Measurements from ENCODE around the gene ERMN. TPM values are rescaled to one million over a fixed set of nuclear protein-coding genes. Genes with fewer than 3 reads are reported as not detected.
"Not testable (repeated sequence)": the region's sequence is repeated elsewhere in the genome, so short reads cannot be mapped to it uniquely, and the experiment has no call there.

ERMN gene
- total RNA-seq, 4 donors from 2014 or later, result under 0.01 to 0.17 TPM; not detected in 2

GRCh38 chr2:157291018-157291417, 34.6 kb downstream of the ERMN start:
- H3K36me3 ChIP-seq, result no peaks in the 10 kb centered on the region
- H3K4me3 ChIP-seq, result no peak overlapping the region
- TF ChIP-seq POLR2A (IDR thresholded peaks at IDR 0.05; ENCODE audit: low read depth), result no peak
- TF ChIP-seq, protein P1, sequence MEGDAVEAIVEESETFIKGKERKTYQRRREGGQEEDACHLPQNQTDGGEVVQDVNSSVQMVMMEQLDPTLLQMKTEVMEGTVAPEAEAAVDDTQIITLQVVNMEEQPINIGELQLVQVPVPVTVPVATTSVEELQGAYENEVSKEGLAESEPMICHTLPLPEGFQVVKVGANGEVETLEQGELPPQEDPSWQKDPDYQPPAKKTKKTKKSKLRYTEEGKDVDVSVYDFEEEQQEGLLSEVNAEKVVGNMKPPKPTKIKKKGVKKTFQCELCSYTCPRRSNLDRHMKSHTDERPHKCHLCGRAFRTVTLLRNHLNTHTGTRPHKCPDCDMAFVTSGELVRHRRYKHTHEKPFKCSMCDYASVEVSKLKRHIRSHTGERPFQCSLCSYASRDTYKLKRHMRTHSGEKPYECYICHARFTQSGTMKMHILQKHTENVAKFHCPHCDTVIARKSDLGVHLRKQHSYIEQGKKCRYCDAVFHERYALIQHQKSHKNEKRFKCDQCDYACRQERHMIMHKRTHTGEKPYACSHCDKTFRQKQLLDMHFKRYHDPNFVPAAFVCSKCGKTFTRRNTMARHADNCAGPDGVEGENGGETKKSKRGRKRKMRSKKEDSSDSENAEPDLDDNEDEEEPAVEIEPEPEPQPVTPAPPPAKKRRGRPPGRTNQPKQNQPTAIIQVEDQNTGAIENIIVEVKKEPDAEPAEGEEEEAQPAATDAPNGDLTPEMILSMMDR (IDR thresholded peaks at IDR 0.05), result no peak
- no peak for TF ChIP-seq EP300 (IDR thresholded peaks at IDR 0.05)
- TF ChIP-seq POLR2AphosphoS5 (IDR thresholded peaks at IDR 0.05), result no peak
- no peak for DNase-seq (ENCODE audit: extremely low spot score)
- intact Hi-C loops (cut with DNase I), result no loop called here
- WGBS, result 91% methylated on average over 1 of the region's 1 CpG
- no peaks in the 10 kb centered on the region for H3K9me3 ChIP-seq
- peaks cover 0 to 6% (median 0%) of the 10 kb centered on the region in 4 donors for H3K4me1 ChIP-seq
- no peak overlapping the region for H3K27ac ChIP-seq (replicated peaks in 1 of 4)
- no peaks in the 10 kb centered on the region for H3K27me3 ChIP-seq

GRCh38 chr2:157290525-157290924, 35.1 kb downstream of the ERMN start:
- TF ChIP-seq EP300 (IDR thresholded peaks at IDR 0.05) (no peak), POLR2AphosphoS5 (IDR thresholded peaks at IDR 0.05) (no peak), POLR2A (IDR thresholded peaks at IDR 0.05; ENCODE audit: low read depth) (no peak)
- TF ChIP-seq, protein P1 (IDR thresholded peaks at IDR 0.05), result no peak
- WGBS, result 97% methylated on average over 2 of the region's 2 CpGs
- no peaks in the 10 kb centered on the region for H3K9me3 ChIP-seq
- no peaks in the 10 kb centered on the region for H3K36me3 ChIP-seq
- H3K27me3 ChIP-seq, result no peaks in the 10 kb centered on the region
- no peak overlapping the region for H3K27ac ChIP-seq (replicated peaks in 1 of 4)
- no peak overlapping the region for H3K4me3 ChIP-seq
- intact Hi-C loops (cut with DNase I), result no loop called here
- no peak for DNase-seq (ENCODE audit: extremely low spot score)
- peaks cover 0 to 6% (median 0%) of the 10 kb centered on the region in 4 donors for H3K4me1 ChIP-seq

GRCh38 chr2:157287160-157287559, 38.5 kb downstream of the ERMN start:
- intact Hi-C loops (cut with DNase I), result no loop called here
- WGBS, result 87% methylated on average over 1 of the region's 1 CpG
- H3K9me3 ChIP-seq, result peaks cover 0 to 2% (median 0%) of the 10 kb centered on the region in 4 donors
- no peaks in the 10 kb centered on the region for H3K36me3 ChIP-seq
- no peak overlapping the region for H3K27ac ChIP-seq (replicated peaks in 1 of 4)
- no peak overlapping the region for H3K4me3 ChIP-seq
- no peaks in the 10 kb centered on the region for H3K27me3 ChIP-seq
- TF ChIP-seq, protein P1 (IDR thresholded peaks at IDR 0.05), result no peak
- no peak for TF ChIP-seq POLR2AphosphoS5 (IDR thresholded peaks at IDR 0.05)
- TF ChIP-seq EP300 (IDR thresholded peaks at IDR 0.05), result no peak
- TF ChIP-seq POLR2A (IDR thresholded peaks at IDR 0.05; ENCODE audit: low read depth), result no peak
- H3K4me1 ChIP-seq, result peaks cover 0 to 6% (median 0%) of the 10 kb centered on the region in 4 donors
- DNase-seq (ENCODE audit: extremely low spot score), result no peak

GRCh38 chr2:157283468-157283867, 42.2 kb downstream of the ERMN start:
- WGBS, result 55% methylated on average over 2 of the region's 2 CpGs
- Histone ChIP-seq H3K36me3 (no peaks in the 10 kb centered on the region), H3K27me3 (peaks cover 0 to 3% (median 0%) of the 10 kb centered on the region in 4 donors), H3K27ac (replicated peaks in 1 of 4) (no peak overlapping the region), H3K4me3 (no peak overlapping the region), H3K4me1 (no peaks in the 10 kb centered on the region), H3K9me3 (peaks cover 0 to 7% (median 3%) of the 10 kb centered on the region in 4 donors)
- TF ChIP-seq POLR2A (IDR thresholded peaks at IDR 0.05; ENCODE audit: low read depth), result no peak
- TF ChIP-seq, protein P1 (IDR thresholded peaks at IDR 0.05), result no peak
- no peak for TF ChIP-seq EP300 (IDR thresholded peaks at IDR 0.05)
- TF ChIP-seq POLR2AphosphoS5 (IDR thresholded peaks at IDR 0.05), result no peak
- intact Hi-C loops (cut with DNase I), result no loop called here
- no peak for DNase-seq (ENCODE audit: extremely low spot score)

DNA sequence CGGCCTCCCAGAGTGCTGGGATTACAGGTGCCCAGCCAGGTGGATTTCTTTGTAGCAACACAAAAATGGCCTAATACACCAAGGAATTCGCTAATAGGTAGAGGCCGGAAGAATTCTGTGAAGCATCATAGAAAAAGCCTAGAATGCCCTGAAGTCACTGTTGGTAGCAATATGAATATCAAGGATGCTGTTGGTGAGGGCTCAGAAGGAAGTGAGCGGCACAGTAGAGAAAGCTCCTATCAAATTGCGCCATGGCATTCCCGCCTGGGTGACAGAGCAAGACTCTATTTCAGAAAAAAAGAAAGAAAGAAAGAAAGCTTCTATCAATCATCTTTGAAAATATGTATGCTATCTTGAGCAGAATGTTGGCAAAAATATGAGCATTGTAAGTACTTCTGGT, 44.3 kb downstream of the ERMN start:
- intact Hi-C loops (cut with DNase I), result no loop called here

GRCh38 chr2:157279311-157279710, 46.3 kb downstream of the ERMN start:
- 76% methylated on average over 5 of the region's 7 CpGs for WGBS
- H3K27ac ChIP-seq (replicated peaks in 1 of 4); intact Hi-C loops (cut with DNase I): not testable (repeated sequence)

More for the DNA sequence above, 44.3 kb downstream of the ERMN start:
- Histone ChIP-seq H3K27ac (replicated peaks in 1 of 4) (no peak overlapping the region), H3K36me3 (no peaks in the 10 kb centered on the region), H3K27me3 (peaks cover 0 to 3% (median 0%) of the 10 kb centered on the region in 4 donors), H3K9me3 (peaks cover 0 to 11% (median 3%) of the 10 kb centered on the region in 4 donors), H3K4me3 (no peak overlapping the region), H3K4me1 (no peaks in the 10 kb centered on the region)
- 90% methylated on average over 6 of the region's 6 CpGs for WGBS
- no peak for DNase-seq (ENCODE audit: extremely low spot score)
- TF ChIP-seq EP300 (IDR thresholded peaks at IDR 0.05), result no peak
- TF ChIP-seq, protein P1 (IDR thresholded peaks at IDR 0.05), result no peak
- no peak for TF ChIP-seq POLR2AphosphoS5 (IDR thresholded peaks at IDR 0.05)
- no peak for TF ChIP-seq POLR2A (IDR thresholded peaks at IDR 0.05; ENCODE audit: low read depth)

More at GRCh38 chr2:157279311-157279710, 46.3 kb downstream of the ERMN start:
- H3K9me3 ChIP-seq, result peaks cover 0 to 11% (median 3%) of the 10 kb centered on the region in 4 donors
- DNase-seq (ENCODE audit: extremely low spot score); H3K4me3 ChIP-seq; H3K4me1 ChIP-seq; H3K27me3 ChIP-seq; H3K36me3 ChIP-seq: not testable (repeated sequence)

Measured in esophagus muscularis mucosa (tissue), 4 donors.